Smooth muscle cell (in vitro differentiated cells): ENCODE data around the gene TMEM184A. TPM values are rescaled to one million over a fixed set of nuclear protein-coding genes. Genes with fewer than 3 reads are reported as not detected.

Experiments
- DNase-seq: peaks from one replicate; lab custom pipeline; 2025; ENCODE audit not compliant: unreplicated experiment; lab: John Stamatoyannopoulos, UW
- H2AFZ ChIP-seq: fragments of 200-600 bp; sonication (generic); 2 replicates; pipeline ENCODE4 v1.6.0; 2016; ENCODE audit warnings: antibody characterized with exemption, low read depth, mild to moderate bottlenecking
- H3F3A ChIP-seq: fragments of 200-600 bp; sonication (generic); 2 replicates; pipeline ENCODE4 v1.6.0; 2017; ENCODE audit warnings: antibody characterized with exemption, low read depth
- H3K27ac ChIP-seq: fragments of 200-600 bp; sonication (generic); 2 replicates; pipeline ENCODE4 v1.5.1; 2016; ENCODE audit warnings: low read depth, mild to moderate bottlenecking
- H3K27me3 ChIP-seq: fragments of 200-600 bp; sonication (generic); 2 replicates; pipeline ENCODE4 v1.6.1; 2016; ENCODE audit warnings: low read depth, mild to moderate bottlenecking
- H3K36me3 ChIP-seq: fragments of 200-600 bp; sonication (generic); 2 replicates; pipeline ENCODE4 v1.5.1; 2016; ENCODE audit warnings: low read depth
- H3K4me1 ChIP-seq: fragments of 200-600 bp; sonication (generic); 2 replicates; pipeline ENCODE4 v1.5.1; 2016; ENCODE audit warnings: low read depth
- H3K4me2 ChIP-seq: fragments of 200-600 bp; sonication (generic); 2 replicates; pipeline ENCODE4 v1.6.0; 2016; ENCODE audit warnings: mild to moderate bottlenecking
- H3K4me3 ChIP-seq: fragments of 200-600 bp; sonication (generic); 2 replicates; pipeline ENCODE4 v1.5.1; 2016; ENCODE audit warnings: mild to moderate bottlenecking
- H3K79me2 ChIP-seq: fragments of 200-600 bp; sonication (generic); 2 replicates; pipeline ENCODE4 v1.6.0; 2016; ENCODE audit warnings: low read depth, mild to moderate bottlenecking
- H3K9ac ChIP-seq: fragments of 200-600 bp; sonication (generic); 2 replicates; pipeline ENCODE4 v1.6.0; 2016; ENCODE audit warnings: low read depth
- H3K9me3 ChIP-seq: fragments of 200-600 bp; sonication (generic); replicated peaks from 2 replicates; pipeline ENCODE4 v1.5.1; 2016; ENCODE audit warnings: low read depth
- H4K20me1 ChIP-seq: fragments of 200-600 bp; sonication (generic); 2 replicates; pipeline ENCODE4 v1.6.0; 2016; ENCODE audit warnings: low read depth
- CTCF ChIP-seq: fragments of 200-600 bp; sonication (generic); IDR thresholded peaks from 2 replicates; pipeline ENCODE4 v1.5.1; 2017; ENCODE audit warnings: borderline replicate concordance, mild to moderate bottlenecking, antibody characterized with exemption; ENCODE audit not compliant: insufficient read depth, poor library complexity, severe bottlenecking
- WGBS: methylation state at CpG from one replicate; pipeline ENCODE4 v1.1.7; 2016; ENCODE audit warnings: low lambda C conversion rate; 5-methylcytosine and 5-hydroxymethylcytosine counted together
- polyA plus RNA-seq: library from polyadenylated mRNA; unstranded; fragments of >200 nt; fragmentation: Nextera tagmentation; extraction: Ambion mirVana; gene quantifications from 2 replicates; pipeline ENCODE4 v1.2.1, GENCODE V29; 2016
- total RNA-seq: library from RNA; depleted of rRNA; stranded (reverse); fragments of >200 nt; gene quantifications from 2 replicates; pipeline ENCODE4 v1.2.3, GENCODE V29; 2014

Gene TMEM184A
- total and polyA plus RNA-seq, 2 experiments from 2014 or later = 1.6 to 4.8 TPM

- no peaks in the 10 kb centered on the region for H3K27me3 ChIP-seq
- H3K4me3 ChIP-seq = no peak overlapping the region
- no peaks in the 10 kb centered on the region for H3K4me1 ChIP-seq
- no peak for DNase-seq
- no peaks in the 10 kb centered on the region for H3K9me3 ChIP-seq
- no peak overlapping the region for H2AFZ ChIP-seq
- no peak overlapping the region for H3K27ac ChIP-seq
- no peak for TF ChIP-seq CTCF
- H3K4me2 ChIP-seq = no peak overlapping the region
- H3K79me2 ChIP-seq = no peaks in the 10 kb centered on the region
- WGBS = 95% methylated on average over 26 of the region's 28 CpGs
- H3F3A ChIP-seq = no peaks in the 10 kb centered on the region
- H4K20me1 ChIP-seq = no peaks in the 10 kb centered on the region
- no peak overlapping the region for H3K9ac ChIP-seq
- no peaks in the 10 kb centered on the region for H3K36me3 ChIP-seq
These were observed 2.3 kb downstream of the TMEM184A start for GRCh38 chr7:1553512-1554210.

GRCh38 chr7:1552200-1552599, 3.8 kb downstream of the TMEM184A start:
- H3K4me2 ChIP-seq = no peak overlapping the region
- H3K9ac ChIP-seq = no peak overlapping the region
- H3K9me3 ChIP-seq = no peaks in the 10 kb centered on the region
- DNase-seq = no peak
- no peaks in the 10 kb centered on the region for H4K20me1 ChIP-seq
- no peak overlapping the region for H3K27ac ChIP-seq
- no peaks in the 10 kb centered on the region for H3K79me2 ChIP-seq
- no peak for TF ChIP-seq CTCF
- no peaks in the 10 kb centered on the region for H3K4me1 ChIP-seq
- H3F3A ChIP-seq = no peaks in the 10 kb centered on the region
- H3K36me3 ChIP-seq = no peaks in the 10 kb centered on the region
- 79% methylated on average over 7 of the region's 7 CpGs for WGBS
- H3K4me3 ChIP-seq = no peak overlapping the region
- H3K27me3 ChIP-seq = no peaks in the 10 kb centered on the region
- no peak overlapping the region for H2AFZ ChIP-seq

GRCh38 chr7:1550846-1551155, 5.2 kb downstream of the TMEM184A start:
- H3F3A ChIP-seq = no peaks in the 10 kb centered on the region
- no peak overlapping the region for H3K4me3 ChIP-seq
- no peaks in the 10 kb centered on the region for H3K79me2 ChIP-seq
- H3K4me1 ChIP-seq = no peaks in the 10 kb centered on the region
- H3K36me3 ChIP-seq = no peaks in the 10 kb centered on the region
- TF ChIP-seq CTCF = no peak
- H3K9ac ChIP-seq = no peak overlapping the region
- H4K20me1 ChIP-seq = no peaks in the 10 kb centered on the region
- no peaks in the 10 kb centered on the region for H3K27me3 ChIP-seq
- no peak overlapping the region for H2AFZ ChIP-seq
- DNase-seq = no peak
- H3K4me2 ChIP-seq = no peak overlapping the region
- 94% methylated on average over 9 of the region's 17 CpGs for WGBS
- H3K9me3 ChIP-seq = no peaks in the 10 kb centered on the region
- no peak overlapping the region for H3K27ac ChIP-seq
